Loucy (cell line): ENCODE results near the gene PLEKHD1.

Experiments used
- H2AFZ ChIP-seq: fragments of 200-600 bp; sonication (generic); 2 replicates; pipeline ENCODE4 v1.6.0; 2016; ENCODE audit warnings: antibody characterized with exemption, mild to moderate bottlenecking, low read length, moderate library complexity
- H3F3A ChIP-seq: fragments of 200-600 bp; 2 replicates; pipeline ENCODE4 v1.6.0; 2016; ENCODE audit warnings: antibody characterized with exemption, low read depth, mild to moderate bottlenecking
- H3K27me3 ChIP-seq: fragments of 200-600 bp; sonication (generic); 2 replicates; pipeline ENCODE4 v1.6.1; 2014; ENCODE audit warnings: low read length, mild to moderate bottlenecking; ENCODE audit not compliant: insufficient read depth, poor library complexity, severe bottlenecking
- H3K36me3 ChIP-seq: fragments of 200-600 bp; sonication (generic); 2 replicates; pipeline ENCODE4 v1.6.1; 2016; ENCODE audit warnings: low read length; ENCODE audit not compliant: insufficient read depth
- H3K4me1 ChIP-seq: fragments of 200-600 bp; sonication (generic); 2 replicates; pipeline ENCODE4 v1.5.1; 2014; ENCODE audit warnings: low read length, mild to moderate bottlenecking; ENCODE audit not compliant: insufficient read depth, poor library complexity, severe bottlenecking
- H3K4me2 ChIP-seq: fragments of 200-600 bp; sonication (generic); 2 replicates; pipeline ENCODE4 v1.6.0; 2014; ENCODE audit warnings: antibody characterized with exemption, low read length, low read depth, mild to moderate bottlenecking; ENCODE audit not compliant: poor library complexity, severe bottlenecking
- H3K4me3 ChIP-seq: fragments of 200-600 bp; sonication (generic); 2 replicates; pipeline ENCODE4 v1.5.1; 2014; ENCODE audit warnings: low read length, mild to moderate bottlenecking, mixed read lengths; ENCODE audit not compliant: poor library complexity, severe bottlenecking
- H3K79me2 ChIP-seq: fragments of 200-600 bp; sonication (generic); 2 replicates; pipeline ENCODE4 v1.6.1; 2014; ENCODE audit warnings: low read length; ENCODE audit not compliant: insufficient read depth
- H3K9ac ChIP-seq: fragments of 200-600 bp; sonication (generic); 2 replicates; pipeline ENCODE4 v1.6.0; 2014; ENCODE audit warnings: mild to moderate bottlenecking, low read depth, low read length, moderate library complexity; ENCODE audit not compliant: poor library complexity, severe bottlenecking
- H3K9me2 ChIP-seq: fragments of 200-600 bp; sonication (generic); replicated peaks from 2 replicates; pipeline ENCODE4 v1.6.1; 2016; ENCODE audit warnings: low read depth, low read length, mixed read lengths
- H3K9me3 ChIP-seq: fragments of 200-600 bp; sonication (generic); 2 replicates; pipeline ENCODE4 v1.6.1; 2014; ENCODE audit warnings: mild to moderate bottlenecking, antibody characterized with exemption, low read length, low read depth; ENCODE audit not compliant: insufficient read depth
- H4K20me1 ChIP-seq: fragments of 200-600 bp; sonication (generic); 2 replicates; pipeline ENCODE4 v1.6.0; 2014; ENCODE audit warnings: antibody characterized with exemption, low read length, mild to moderate bottlenecking; ENCODE audit not compliant: insufficient read depth, poor library complexity, severe bottlenecking
- EZH2phosphoT487 ChIP-seq: fragments of 200-600 bp; IDR thresholded peaks from 2 replicates; pipeline ENCODE4 v1.6.1; 2018; ENCODE audit warnings: antibody characterized with exemption, mild to moderate bottlenecking, moderate library complexity, borderline replicate concordance
- TF ChIP-seq, protein P1 (sequence below): fragments of 200-600 bp; sonication (generic); conservative IDR thresholded peaks from 2 replicates; pipeline ENCODE4 v1.5.1; 2014; ENCODE audit warnings: mild to moderate bottlenecking, antibody characterized with exemption, low read length

PLEKHD1 gene

DNA sequence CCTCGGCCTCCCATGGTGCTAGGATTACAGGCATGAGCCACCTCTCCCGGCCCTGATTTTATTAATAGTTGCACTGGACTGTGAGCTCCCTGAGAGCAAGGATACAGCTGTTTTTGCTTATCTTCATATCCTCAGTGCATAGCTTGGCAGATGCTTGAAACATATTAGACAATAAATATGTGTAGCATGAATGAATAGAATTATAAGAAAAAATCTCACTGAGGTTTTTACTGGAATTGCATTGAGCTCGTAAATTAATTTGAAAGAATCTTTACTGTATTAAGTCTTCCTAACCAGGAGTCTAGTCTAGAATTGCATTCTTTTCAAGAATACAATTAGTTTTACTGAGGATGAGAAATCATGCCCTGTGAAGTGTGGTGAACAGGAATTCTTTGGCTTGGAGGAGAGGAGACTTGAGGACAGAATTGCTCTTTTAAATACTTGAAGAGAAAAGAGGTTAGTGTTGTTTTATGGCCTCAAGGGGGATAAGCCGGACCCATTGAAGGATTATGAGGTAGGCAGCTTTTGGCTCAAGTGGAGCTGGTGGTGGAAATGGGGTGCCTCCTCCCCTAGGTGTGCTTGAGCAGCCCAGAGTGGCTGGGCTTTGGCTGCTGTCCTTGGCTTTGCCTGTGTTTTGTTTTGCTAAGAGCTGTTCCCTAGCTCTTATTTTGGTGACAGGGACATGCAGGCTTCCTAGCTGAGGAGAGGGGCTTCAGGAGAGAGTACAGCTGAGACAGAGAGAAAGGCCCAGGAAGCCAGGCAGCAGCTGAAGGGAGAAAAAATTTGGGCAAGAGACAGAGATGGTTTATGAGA, 34.0 kb downstream of the PLEKHD1 start:
- Histone ChIP-seq H3K36me3 (no peaks in the 10 kb centered on the region), H3K4me3 (no peak overlapping the region), H4K20me1 (no peaks in the 10 kb centered on the region), H3K9me2 (no peaks in the 10 kb centered on the region), H3K79me2 (no peaks in the 10 kb centered on the region), H3K9me3 (no peaks in the 10 kb centered on the region), H2AFZ (no peak overlapping the region), H3K27me3 (no peaks in the 10 kb centered on the region), H3K4me2 (no peak overlapping the region), H3F3A (no peaks in the 10 kb centered on the region), H3K4me1 (no peaks in the 10 kb centered on the region), H3K9ac (no peak overlapping the region)
- TF ChIP-seq, protein P1, sequence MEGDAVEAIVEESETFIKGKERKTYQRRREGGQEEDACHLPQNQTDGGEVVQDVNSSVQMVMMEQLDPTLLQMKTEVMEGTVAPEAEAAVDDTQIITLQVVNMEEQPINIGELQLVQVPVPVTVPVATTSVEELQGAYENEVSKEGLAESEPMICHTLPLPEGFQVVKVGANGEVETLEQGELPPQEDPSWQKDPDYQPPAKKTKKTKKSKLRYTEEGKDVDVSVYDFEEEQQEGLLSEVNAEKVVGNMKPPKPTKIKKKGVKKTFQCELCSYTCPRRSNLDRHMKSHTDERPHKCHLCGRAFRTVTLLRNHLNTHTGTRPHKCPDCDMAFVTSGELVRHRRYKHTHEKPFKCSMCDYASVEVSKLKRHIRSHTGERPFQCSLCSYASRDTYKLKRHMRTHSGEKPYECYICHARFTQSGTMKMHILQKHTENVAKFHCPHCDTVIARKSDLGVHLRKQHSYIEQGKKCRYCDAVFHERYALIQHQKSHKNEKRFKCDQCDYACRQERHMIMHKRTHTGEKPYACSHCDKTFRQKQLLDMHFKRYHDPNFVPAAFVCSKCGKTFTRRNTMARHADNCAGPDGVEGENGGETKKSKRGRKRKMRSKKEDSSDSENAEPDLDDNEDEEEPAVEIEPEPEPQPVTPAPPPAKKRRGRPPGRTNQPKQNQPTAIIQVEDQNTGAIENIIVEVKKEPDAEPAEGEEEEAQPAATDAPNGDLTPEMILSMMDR: no peak
- TF ChIP-seq EZH2phosphoT487: no peak

DNA sequence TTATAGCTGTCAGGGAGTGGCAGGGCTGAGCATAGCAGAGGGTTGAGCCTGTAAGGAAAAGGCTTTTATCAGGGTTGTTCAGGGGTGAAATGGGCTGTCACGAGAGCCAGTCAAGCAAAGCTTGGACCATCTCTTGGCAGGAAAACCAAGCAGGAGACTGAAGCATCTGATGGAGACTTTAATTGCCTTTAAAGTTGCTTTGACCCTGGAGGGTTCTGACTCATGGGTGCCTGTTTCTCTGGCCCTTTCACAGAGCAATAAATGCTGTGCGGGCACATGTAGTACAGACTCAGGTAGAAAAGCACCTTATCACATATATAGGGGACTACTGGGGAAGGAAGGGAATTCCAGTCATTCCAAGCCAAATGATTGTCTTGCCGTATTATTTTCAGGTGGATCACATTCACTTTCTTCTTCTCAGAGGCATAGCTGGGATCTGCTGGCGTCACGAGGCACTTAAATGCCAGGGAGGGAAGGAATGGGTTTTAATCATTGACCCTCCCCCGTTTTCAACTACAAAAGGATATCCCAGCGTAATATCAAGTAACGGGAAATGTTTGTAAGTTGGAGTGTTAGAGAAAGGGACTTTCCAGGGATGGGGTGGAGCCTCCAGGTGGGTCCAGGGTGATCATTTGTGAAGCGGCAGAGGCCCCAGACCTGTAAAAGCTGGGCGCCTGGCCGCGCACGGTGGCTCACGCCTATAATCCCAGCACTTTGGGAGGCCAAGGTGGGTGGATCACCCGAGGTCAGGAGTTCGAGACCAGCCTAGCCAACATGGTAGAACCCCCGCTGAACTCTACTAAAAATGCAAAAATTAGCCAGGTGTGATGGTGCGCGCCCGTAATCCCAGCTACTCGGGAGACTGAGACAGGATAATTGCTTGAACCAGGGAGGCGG, 34.9 kb downstream of the PLEKHD1 start:
- H3F3A ChIP-seq: no peaks in the 10 kb centered on the region
- H3K9me2 ChIP-seq: no peaks in the 10 kb centered on the region
- H3K27me3 ChIP-seq: no peaks in the 10 kb centered on the region
- no peaks in the 10 kb centered on the region for H3K36me3 ChIP-seq
- H4K20me1 ChIP-seq: no peaks in the 10 kb centered on the region
- TF ChIP-seq, protein P1: no peak
- TF ChIP-seq EZH2phosphoT487: no peak
- H2AFZ ChIP-seq: no peak overlapping the region
- no peaks in the 10 kb centered on the region for H3K9me3 ChIP-seq
- H3K4me1 ChIP-seq: no peaks in the 10 kb centered on the region
- H3K4me2 ChIP-seq: no peak overlapping the region
- no peaks in the 10 kb centered on the region for H3K79me2 ChIP-seq
- H3K4me3 ChIP-seq: no peak overlapping the region
- H3K9ac ChIP-seq: no peak overlapping the region

DNA sequence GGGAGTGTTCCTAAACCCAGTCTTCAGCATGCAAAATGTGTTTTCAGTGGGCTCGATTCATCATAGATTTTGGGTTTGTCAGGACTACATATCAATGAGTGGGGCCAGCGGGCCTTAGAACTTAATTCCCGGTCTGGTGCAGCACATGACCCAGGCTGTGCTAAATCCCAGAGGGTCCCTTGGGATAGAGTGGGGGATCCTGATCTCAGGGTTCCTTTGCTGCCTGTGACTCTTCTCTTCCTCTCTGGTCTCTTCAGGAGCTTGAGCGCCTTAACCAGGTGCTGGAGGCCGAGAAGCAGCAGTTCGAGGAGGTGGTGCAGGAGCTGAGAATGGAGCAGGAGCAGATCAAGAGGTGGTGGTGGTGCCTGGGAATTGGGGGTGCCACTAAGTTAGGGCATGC, 37.5 kb downstream of the PLEKHD1 start:
- no peaks in the 10 kb centered on the region for H3K79me2 ChIP-seq
- H3K4me3 ChIP-seq: no peak overlapping the region
- H3K9ac ChIP-seq: no peak overlapping the region
- no peaks in the 10 kb centered on the region for H3K9me3 ChIP-seq
- H3K36me3 ChIP-seq: no peaks in the 10 kb centered on the region
- H2AFZ ChIP-seq: no peak overlapping the region
- no peak for TF ChIP-seq EZH2phosphoT487
- TF ChIP-seq, protein P1: no peak
- H3K4me1 ChIP-seq: no peaks in the 10 kb centered on the region
- H4K20me1 ChIP-seq: no peaks in the 10 kb centered on the region
- no peaks in the 10 kb centered on the region for H3F3A ChIP-seq
- no peaks in the 10 kb centered on the region for H3K9me2 ChIP-seq
- H3K4me2 ChIP-seq: no peak overlapping the region
- H3K27me3 ChIP-seq: no peaks in the 10 kb centered on the region
